ENCODE measurements around the gene SMG6.
A peak's percentile ranks its signal among the peaks of the same experiment; 100 is the strongest.
"Not testable (repeated sequence)": the region's sequence is repeated elsewhere in the genome, so short reads cannot be mapped to it uniquely, and the experiment has no call there.

Gene SMG6

DNA sequence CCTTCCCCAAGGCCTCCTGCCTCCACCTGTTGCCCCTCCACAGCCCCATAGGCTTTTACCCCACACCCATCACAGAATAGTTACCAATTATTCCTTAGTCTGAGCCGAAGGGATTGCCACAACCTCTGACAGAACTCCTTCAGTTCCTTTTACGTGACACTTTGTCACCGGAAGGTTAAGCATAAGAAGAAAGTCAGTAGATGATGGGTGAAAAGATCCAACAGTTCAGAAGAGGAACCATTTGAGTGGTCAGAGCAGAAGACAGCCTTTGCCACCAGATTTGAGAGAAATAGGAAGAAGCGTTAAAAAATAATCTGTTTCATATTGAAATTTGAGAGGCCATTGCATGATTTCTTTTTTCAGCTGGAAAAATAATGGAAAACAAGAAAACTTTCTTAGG, 1.3 kb upstream of the SMG6 start:
- DNase-seq (ENCODE audit: low read depth in 2 of 2) = no peak

DNA sequence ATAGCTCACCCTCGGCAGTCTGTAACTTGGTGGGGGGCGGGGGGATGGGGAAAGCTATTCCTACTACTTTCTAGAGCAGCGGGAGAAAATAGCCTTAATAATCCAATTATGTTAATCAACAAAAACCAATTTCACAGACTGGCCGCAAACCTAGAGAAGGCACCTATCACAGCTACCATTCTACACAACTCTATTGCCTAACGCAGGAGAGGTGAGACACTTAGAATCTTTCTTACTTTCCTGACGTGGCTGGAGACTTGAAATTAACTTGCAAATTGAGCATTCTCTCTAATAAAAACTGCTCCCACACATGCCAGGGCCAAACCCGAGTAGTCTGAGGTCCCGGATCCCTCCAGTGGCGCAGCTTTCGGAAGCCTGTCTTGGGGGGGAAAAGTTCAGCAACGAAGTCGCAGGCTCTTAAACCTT, 794 bp downstream of the SMG6 start:
- no peak for DNase-seq (ENCODE audit: low read depth in 2 of 2)

DNA sequence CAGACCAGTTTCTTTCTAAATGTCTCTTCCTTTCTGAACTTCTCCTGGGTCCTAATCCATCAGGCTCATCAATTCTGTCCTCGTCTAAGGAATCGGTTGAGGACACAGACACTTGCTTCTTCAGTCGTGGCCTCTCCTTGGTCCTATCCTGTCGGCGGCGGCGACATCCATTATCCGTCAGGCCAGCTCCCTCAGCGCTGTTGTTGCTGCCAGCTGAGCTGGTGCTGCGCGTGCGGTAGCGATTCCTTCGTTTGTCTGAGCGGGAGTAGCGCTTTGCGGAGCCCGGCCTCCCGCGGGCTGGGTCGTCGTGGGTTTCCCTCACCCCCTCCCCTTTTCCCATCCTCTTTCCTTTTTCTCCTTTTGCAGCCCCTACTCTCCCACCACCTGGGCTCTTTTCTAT, 3.8 kb downstream of the SMG6 start:
- no peak for DNase-seq (ENCODE audit: low read depth in 2 of 2)

DNA sequence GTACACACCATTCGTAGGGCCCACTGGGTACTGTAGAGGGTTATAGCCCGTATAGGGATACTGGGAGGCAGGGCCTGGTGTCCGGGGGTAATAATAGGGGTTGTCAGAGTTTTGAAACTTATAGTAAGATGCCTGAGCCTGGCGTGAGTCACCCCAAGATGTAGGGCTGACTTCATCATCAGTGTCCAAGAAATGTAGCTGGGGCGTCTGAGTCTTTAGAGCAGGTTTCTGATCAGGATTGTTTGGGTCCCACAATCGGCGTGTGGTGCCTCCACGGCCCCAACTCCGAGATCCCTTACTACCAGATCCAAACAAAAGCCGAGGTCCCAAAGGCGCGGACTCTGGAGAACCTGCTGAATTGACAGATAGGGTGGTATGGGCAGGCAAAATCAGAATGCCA, 4.4 kb downstream of the SMG6 start:
- DNase-seq (ENCODE audit: low read depth in 2 of 2) = no peak

DNA sequence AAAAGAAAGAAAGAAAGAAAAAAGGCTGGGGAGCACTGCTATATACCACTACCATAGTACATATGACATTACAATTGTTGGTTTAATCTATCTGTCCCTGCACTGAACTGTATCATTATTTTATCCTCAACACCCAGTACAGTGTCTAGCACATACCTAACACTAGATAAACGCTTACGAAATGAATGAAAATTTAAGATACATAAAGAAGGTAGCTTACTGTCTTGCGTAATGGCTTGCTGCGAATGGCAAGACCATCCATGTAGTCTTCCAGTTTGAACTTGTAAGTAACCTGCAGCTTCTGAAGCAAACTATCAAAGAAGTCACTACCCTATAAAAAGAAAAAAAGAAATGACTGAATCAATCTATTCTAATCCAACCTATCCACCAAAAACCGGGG, 6.6 kb downstream of the SMG6 start:
- DNase-seq (ENCODE audit: low read depth in 2 of 2) = no peak

DNA sequence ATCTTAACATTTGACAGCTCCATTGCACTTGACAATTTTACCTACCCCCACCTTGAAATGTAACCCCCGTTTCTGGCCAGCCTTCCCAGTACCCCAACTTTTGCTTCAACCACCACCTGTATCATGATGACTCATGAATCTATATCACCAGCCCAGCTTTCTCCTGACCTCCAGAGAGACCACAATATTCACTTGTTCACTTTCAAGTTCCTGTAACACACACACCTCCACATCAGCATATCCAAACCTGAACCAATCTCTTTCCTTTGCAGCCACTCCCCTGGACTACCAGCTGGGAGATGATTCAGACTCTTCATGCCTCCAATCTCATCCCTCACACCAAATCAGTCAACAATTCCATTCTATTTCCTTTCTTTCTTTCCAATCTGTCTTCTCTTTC, 8.0 kb downstream of the SMG6 start:
- DNase-seq (ENCODE audit: low read depth in 2 of 2) = no peak

DNA sequence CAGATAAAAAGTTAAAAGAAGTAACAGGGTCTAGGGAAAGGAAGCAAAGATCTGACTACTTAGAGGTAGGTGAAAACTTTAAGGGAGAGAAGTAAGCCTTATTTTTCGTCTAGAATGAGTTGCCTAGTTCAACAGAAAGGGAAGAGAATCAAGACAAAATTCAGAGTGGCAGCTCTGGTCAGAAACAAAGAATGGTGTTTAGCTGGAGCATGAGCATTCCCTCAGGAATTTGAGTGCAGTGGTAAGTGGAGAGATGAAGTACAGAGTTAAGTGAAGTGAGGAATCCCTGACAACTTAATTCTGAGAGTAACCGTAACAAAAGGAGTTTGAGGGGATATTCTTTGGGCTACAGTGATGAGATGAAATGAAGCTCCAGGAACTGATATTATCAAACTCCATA, 11.5 kb downstream of the SMG6 start:
- DNase-seq (ENCODE audit: low read depth in 2 of 2) = no peak

DNA sequence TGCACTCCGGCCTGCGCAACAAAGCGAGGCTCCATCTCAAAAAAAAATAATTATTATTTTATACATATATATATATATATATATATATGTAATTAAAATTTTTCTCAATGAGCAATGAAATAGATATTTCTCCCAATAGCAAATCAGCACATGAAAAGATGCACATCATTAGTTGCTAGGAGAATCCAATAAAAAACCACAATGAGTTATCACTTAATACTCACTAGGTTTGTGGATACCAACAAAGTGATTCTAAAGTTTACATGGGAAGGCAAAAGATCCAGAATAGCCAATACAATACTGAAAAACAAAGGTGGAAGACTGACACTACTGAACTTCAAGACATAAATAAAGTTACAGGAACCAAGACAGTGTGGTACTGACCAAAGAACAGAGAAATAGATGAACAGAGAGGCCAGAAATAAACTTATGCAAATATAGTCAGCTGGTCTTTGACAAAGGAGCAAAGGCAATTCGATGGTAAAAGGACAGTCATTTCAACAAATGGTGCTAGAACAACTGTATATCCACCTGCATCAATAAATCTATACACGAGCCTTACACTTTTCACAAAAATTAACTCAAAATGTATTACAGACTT, 13.6 kb downstream of the SMG6 start:
- DNase-seq (ENCODE audit: low read depth in 2 of 2) = no peak

DNA sequence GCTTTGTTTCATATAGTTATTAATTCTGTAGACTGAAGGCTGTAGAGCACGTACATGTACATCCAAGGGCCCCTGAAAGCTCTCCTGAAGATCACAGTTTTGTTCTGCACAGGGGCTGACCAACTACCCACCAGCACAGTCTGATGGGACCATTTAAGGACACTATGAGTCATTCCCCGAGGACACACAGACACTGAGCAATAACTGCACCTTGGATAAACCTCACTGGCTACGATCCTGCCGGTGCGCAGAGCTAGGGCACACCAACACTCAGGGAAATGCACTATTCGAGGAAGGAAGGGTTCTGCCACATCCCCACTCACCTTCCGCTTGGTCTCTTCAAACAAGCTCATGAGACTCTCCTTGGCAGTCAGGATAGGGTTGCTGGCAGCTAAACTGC, 20.3 kb downstream of the SMG6 start:
- no peak for DNase-seq (ENCODE audit: low read depth in 2 of 2)

DNA sequence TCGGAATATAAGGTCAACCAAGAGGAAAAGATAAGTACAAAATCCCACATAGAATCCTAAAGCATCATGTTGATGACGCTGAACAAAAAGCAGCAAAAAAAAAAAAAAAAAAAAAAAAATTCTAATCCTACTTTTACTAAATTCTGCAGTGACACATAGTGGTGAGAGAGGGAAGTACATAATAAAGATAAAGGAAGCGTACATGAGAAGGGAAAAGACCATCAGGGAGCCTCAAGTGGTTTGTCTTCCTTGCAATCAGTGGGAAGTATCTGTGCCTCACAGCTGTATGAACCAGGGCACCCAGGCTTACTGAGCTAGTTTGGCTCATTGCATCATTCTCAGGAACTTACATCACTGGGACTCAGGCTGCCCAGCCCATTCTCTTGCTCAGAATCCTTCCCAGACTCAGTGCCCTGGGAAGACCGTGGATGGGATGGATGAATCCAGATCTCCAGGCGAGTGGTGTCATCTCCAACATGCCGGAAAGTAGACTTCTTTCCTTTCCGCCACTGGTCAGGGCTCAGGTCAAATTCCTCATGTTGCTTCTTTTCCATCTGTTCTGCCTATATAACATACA, 21.2 kb downstream of the SMG6 start:
- DNase-seq (ENCODE audit: low read depth in 2 of 2) = no peak

DNA sequence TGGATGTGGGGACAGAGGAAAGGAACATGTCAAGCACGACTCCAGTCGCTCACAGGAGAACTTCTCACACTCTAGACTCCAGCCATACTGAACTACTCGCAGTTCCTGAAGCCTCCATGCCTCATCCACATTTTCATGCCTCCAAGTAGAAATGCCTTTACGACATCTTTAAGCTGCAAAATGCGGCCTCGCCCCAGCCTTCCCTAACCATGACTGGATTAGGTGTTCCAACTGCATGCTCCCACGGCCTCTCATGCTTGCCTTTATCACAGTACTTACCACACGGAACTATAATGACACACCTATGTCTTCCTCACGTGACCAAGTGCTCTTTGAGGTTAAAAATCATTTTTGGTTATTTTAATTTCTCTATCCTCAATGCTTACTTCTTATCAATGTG, 23.9 kb downstream of the SMG6 start:
- DNase-seq (ENCODE audit: low read depth in 2 of 2) = no peak

DNA sequence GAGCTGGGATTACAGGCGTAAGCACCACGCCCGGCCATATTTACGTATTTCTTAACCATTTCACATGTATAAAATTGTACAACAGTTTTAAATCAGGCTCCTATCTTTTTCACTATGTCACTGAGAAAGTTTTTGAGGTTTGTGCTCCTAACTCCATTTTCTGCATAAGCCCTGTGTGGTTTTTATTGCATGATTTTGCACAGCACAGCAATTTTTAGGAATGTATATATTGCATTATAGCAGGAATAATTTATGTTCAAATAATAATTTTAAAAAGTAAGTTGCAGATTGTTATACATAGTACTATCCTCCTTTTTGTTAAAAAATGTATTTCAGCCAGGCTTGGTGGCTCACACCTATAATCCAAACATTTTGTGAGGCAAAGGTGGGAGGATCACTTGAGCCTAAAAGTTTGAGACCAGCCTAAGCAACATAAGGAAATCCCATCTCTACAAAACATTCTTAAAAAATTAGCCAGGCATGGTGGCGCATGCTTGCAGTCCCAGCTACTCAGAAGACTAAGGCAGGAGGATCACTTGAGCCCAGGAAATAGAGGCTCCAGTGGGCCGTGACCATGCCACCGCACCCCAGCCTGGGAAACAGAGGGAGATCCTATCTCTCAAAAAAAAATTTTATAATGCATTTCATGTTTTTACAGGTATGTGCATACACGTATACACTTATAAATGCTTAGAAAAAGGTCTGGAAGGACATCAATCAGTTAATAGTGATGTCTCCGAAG, 26.0 kb downstream of the SMG6 start:
- DNase-seq (ENCODE audit: low read depth in 2 of 2) = no peak

DNA sequence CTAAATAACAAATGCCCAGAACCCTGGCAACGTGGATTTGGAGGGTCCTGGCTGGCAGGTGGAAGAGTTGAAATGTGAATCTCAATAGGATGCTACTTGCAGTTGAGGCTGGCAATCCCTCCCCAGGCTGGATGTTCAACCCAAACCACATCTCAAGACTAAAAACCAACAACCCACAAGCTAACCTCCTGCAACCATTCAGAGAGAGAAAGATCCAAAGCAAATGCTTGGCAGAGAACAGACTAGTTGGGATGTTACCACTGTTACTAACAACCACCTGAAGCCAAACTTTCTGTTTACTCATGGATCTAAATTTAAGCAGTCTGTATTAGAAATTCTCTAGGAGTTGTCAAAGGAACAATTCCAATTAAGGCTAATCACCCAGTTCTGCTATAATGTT, 27.9 kb downstream of the SMG6 start:
- no peak for DNase-seq (ENCODE audit: low read depth in 2 of 2)

DNA sequence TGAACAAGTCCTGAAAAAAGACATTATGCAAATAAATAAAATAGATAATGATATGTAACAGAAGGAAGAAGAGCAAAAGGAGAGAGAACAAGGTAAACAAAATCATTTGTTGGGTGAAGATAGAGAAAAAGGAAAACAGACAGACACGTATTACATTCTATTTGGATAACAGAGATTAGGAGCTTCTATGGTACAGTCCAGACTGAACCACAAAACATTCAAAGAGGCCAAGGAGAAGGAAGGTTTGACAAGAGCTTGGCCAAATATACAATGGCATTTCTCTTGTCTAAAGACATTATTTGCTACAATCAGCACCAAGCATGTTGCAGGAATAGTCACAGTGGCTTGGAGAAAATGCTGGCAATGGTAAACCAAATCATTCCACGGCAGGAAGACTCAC, 29.2 kb downstream of the SMG6 start:
- no peak for DNase-seq (ENCODE audit: low read depth in 2 of 2)

DNA sequence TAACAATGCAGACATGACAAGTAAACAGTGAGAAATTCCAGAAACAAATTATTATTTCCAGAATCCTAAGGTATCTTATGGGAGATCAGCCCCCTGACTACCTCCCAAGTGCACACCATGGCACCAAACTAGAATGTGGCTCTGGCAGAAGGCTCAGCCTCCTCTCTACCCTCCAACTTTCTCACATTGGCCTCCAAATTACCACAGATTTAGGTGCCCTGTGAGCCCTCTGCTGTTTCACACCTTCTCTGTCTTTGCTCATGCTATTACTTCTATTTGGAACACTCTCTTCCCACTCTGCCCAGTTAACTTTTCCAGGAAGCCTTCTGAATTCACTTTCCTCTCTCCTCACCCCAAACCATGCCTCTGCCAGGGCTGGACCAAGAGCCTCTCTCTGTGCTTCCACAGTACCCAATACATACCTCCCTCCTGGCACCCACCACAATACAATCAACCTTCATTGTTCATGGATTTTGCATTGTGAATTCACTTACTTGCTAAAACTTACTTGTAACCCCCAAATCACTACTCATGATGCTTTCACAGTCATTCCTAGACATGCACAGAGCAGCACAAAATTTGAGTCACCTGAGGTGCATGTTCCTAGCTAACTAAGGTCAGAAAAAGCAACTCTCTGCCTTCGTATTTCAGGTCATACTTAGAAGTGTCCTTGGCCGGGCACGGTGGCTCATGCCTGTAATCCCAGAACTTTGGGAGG, 31.4 kb downstream of the SMG6 start:
- no peak for DNase-seq (ENCODE audit: low read depth in 2 of 2)

DNA sequence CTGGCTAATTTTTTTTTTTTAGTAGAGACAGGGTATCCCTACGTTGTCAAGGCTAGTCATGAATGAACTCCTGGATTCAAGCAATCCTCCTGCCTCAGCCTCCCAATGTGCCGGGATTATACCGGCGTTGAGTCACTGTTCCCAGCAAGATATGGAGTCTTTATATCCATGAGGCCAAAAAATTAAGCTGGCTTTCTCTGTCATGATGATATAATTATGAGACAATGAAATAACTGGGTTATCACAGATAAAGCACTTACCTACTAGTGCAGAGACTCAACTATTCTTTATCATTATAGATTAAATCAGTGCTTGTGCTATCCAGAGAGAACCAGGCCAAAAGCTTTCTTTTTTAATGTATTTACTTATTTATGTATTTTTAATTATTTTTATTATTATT, 36.2 kb downstream of the SMG6 start:
- no peak for DNase-seq (ENCODE audit: low read depth in 2 of 2)

DNA sequence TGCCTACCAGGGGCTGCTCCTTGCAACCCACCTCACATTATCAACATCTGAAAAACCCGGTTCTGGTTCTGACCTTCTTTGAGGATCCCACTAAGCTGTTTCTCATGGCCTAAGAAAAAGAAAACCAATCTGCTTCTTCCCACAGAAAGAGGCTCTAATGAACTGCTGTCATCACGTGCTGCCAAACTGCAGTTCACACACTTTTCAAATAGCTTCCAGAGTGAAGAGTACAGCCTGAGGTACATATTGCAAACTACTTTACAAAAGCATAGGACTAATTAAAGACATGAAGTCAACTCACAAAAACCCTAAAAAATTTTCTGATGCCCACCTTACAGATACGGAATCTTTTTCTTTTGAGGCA, 36.7 kb downstream of the SMG6 start:
- no peak for DNase-seq (ENCODE audit: low read depth in 2 of 2)

DNA sequence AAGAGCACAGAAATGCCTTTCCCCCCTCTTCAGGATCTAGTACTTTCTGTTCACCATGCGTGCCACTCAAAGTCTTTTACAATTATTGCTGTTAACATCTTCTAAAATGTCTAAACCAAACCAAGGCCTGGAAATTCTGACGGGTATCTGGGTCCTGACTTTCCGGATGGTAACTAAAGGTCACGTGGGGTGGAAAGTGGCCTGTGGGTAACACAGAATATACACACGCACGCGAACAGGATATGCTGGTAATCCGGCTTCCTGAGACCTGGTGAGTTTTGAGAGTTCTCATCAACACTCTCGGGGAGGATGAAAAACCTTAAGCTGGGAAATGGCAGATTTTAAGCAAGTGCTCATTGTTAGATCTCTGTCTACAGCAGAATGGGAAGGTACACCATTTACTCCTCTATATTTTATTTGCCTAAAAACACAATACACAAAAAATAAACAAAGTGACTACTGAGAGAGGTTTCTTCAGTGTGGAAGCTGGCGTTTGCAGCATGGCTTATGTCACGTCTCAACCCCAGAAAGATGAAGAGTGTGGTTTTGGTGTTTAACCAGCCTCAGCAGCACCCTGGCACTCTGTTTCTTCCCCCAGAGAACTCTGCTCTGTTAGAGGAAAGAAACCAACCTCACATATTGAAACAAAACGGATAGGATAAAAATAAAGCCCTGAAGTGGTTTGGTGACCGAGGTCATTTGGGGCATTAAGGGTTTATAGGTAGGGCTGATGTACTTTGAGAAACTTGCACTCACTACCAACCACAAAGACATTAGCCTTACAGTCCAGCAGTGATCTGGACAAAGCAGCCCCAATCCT, 37.3 kb downstream of the SMG6 start:
- peak; percentile 68 to 78 for DNase-seq (ENCODE audit: low read depth in 2 of 2)

DNA sequence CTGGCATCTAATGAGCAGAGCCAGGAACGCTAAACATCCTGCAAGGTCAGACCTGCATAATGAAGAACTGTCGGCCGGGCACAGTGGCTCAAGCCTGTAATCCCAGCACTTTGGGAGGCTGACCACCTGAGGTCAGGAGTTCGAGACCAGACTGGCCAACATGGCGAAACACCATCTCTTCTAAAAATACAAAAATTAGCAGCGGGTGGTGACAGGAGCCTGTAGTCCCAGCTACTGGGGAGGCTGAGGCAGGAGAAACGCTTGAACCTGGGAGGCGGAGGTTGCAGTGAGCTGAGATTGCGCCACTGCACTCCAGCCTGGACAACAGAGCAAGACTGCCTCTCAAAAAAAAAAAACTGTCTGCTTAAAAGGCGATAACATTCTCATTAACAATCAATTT, 38.4 kb downstream of the SMG6 start:
- DNase-seq (ENCODE audit: low read depth in 2 of 2) = not testable (repeated sequence)

DNA sequence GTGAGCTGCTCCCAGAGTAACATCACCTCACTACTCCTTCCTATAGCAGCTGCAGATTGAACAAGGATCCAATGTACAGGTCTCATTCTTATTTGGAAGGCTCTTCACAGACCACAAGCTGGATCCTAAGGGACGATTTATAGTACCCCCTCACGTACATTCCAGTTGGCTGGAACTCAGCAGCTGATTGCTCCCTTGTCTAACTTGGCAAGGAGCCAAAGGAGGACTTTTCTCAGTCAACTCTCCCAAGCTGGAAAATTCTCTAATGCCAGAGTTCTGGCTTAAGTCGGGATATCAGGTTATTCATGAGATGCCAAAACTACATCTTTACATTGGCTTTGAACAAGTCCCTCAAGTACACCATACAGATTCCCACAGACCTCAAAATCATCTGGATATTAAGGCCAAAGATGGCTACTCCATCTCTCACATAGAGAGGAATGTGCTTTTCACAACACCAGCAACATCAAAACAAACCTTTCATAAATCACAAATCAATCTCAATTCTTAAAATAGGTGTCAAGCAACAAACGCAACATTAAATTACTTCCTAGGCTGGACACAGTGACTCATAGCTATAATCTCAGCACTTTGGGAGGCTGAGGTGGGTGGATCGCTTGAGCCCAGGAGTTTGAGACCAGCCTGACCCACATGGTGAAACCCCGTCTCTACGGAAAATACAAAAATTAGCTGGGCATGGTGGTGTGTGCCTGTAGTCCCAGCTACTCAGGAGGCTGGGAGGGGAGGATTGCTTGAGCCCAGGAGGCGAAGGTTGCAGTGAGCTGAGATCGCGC, 39.3 kb downstream of the SMG6 start:
- no peak for DNase-seq (ENCODE audit: low read depth in 2 of 2)

Data from stimulated activated CD4-positive, alpha-beta T cell treated with anti-CD3 and anti-CD28 coated beads, Interleukin-12 subunit alpha, Interleukin-12 subunit beta, amount 100 ng/mL, for 24 hours (primary cell).